ENCODE results near the gene AP1M1.

AP1M1 gene

DNA sequence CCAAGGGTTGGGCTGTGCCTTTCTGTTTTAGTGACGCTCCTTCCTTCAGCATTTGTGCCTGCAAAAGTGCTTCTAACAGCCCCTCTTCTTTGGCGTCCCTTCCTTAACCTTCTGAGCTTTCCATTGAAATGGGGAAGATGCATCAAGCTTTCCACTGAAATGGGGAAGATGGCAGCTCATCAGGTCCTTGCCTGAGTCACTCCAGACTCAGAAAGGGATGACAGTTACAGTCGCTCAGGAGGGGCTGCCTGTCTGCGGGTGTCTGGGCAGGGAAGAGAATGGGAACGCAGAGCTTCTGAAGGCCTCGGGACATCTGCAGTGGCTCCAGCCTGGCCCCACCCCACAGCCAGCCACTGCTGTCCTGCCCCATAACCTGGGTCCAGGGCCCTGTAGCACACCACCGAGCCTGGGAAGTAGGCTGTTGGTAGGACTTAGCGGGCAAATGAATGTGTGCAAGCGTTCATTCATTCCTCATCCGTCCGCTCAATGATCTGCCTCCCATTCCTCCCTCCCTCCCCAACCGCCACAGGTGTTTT lies 9.8 kb downstream of the AP1M1 start:
- DNase-seq (ENCODE audit: low read depth in 2 of 2): no peak

DNA sequence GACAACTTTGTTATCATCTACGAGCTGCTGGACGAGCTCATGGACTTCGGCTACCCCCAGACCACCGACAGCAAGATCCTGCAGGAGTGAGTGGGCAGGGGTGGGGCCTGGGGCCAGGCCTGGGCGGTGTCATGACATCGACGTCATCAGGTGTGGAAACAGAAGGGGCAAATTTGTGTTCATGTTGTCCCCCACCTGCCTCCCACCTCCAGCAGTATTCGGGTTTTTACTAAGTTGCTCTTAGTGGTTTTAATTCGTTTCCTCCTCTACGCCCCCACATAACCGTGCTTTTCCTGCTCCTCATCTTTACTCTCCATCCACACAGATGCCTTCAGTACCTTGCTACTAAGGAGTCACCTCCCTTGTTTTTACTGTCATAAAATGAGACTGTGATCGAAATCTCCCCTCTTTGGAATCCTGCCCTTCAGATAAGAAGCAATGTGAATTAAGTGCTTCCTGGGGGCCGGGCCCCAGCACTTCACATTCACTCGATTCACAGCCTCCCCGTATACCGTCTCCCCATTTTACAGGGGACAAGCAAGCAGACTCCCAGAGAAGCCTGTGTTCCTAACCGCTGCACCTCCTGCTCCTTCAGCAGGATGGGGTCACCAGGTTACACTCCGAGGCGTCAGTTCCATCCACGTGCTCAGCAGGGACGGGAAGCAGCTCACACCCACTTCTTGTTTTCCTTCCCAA lies 10.5 kb downstream of the AP1M1 start:
- DNase-seq (ENCODE audit: low read depth in 2 of 2): no peak

DNA sequence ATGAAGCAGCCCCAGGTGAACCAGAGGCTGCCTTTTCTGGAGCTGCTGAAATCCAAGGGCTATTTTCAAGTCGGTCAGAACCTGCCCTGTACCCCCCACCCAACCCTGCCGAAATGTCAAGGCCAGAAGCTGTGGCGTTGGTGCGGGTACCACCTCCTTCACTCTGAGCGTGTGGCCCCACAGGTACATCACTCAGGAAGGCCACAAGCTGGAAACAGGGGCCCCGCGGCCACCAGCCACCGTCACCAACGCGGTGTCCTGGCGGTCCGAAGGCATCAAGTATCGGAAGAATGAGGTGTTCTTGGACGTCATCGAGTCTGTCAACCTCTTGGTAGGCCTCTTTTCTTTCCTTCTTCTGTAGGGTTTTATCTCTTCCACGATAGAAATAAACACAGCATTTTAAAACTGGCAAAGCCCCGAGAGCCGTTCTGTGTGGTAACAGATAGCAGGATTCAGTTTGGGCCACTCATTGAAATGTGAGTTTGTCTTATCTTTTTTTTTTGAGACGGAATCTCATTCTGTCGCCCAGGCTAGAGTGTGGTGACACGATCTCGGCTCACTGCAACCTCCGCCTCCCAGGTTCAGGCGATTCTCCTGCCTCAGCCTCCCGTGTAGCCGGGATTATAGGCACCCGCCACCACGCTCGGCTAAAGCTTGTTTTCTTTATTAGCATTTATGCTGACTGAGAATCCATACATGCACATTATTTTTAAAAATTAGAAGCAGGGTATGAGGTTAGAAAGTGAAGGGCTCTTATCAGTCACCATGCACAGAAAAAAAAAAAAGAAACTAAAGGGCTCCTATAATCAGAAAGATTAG lies 11.3 kb downstream of the AP1M1 start:
- DNase-seq (ENCODE audit: low read depth in 2 of 2): no peak

DNA sequence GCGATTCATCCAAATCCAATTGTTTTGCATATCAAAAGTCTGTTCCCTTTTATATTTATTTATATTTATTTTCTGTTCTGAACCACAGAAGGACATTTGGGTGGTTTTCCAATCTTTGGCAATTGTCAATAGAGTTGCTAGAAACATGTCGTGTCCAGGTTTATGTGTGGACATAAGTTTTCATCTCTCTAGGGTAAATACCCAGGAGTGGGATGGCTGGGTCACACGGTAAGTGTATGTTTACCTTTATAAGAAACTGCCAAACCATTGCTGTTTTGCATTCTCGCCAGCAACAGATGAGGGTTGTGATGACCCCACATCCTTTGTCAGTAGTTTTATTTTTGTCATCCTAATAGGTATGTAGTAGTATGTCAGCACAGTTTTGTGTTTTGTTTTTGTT lies 12.5 kb downstream of the AP1M1 start:
- DNase-seq (ENCODE audit: low read depth in 2 of 2): no peak

DNA sequence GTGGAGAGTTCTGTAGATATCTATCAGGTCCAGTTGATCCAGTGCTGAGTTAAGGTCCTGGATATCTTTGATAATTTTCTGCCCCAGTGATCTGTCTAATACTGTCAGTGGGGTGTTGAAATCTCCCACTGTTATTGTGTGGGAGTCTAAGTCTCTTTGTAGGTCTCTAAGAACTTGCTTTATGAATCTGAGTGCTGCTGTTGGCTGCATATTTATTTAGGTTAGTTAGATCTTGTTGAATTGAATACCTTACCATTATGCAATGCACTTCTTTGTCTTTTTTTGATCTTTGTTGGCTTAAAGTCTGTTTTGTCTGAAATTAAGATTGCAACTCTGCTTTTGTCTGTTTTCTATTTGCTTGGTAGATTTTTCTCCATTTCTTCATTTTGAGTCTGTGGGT lies 15.4 kb downstream of the AP1M1 start:
- no peak for DNase-seq (ENCODE audit: low read depth in 2 of 2)

- no peak for DNase-seq (ENCODE audit: low read depth in 2 of 2)
These were observed 19.3 kb downstream of the AP1M1 start for GRCh38 chr19:16216744-16217670.

DNA sequence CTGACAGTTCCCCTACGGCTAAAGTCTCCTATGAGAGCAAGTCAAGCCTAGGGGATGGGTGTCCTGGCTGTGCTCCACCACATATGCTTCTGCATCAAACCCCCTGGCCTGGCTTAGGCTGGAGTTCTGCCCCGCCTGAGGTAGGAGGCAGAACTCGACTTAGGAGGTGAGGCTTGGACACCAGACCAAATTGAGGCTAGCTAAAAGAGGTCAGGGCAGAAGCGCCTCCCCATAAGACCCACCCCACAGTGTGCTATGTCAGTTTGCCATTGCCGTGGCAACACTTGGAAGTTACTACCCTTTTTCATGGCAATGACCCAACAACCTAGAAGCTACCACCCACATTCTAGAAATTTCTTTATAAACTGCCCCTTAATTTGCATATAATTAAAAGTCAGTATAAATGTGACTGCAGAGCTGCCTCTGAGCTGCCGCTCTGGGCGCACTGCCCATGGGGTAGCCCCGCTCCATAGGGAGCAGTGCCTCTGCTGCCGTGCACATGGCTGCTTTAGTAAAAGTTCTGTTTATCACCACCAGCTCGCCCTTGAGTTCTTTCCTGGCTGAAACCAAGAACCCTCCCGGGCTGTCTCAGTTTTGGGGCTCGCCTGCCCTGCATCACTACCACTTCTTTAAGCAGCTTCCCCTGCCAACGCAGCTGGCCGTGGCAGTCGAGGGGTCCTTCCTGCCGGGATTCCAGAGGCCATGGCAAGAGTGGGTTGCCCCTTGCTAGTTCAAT lies 20.2 kb downstream of the AP1M1 start:
- no peak for DNase-seq (ENCODE audit: low read depth in 2 of 2)

- no peak for DNase-seq (ENCODE audit: low read depth in 2 of 2)
These were observed 21.1 kb downstream of the AP1M1 start for GRCh38 chr19:16218851-16219250.

DNA sequence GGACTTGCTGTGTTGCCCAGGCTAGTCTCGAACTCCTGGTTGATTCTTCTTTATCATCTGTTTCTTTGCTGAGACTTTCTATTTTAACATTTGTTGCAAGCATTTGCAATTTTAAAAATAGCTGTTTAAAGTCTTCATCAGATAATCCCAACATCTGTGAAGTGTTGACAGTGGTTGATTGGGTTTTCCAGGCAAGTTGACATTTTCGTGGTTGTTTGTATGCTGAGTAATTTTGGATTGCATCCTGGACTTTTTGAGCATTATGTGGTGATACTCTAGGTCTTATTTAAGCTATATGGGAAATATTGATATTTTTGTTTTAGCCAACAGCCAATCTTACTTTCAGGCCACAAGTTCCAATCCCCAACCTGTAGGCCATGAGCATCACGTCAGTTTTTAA lies 25.1 kb downstream of the AP1M1 start:
- DNase-seq (ENCODE audit: low read depth in 2 of 2): no peak

GRCh38 chr19:16223746-16224145 lies 26.0 kb downstream of the AP1M1 start:
- DNase-seq (ENCODE audit: low read depth in 2 of 2): no peak

GRCh38 chr19:16224293-16225045 lies 26.8 kb downstream of the AP1M1 start:
- DNase-seq (ENCODE audit: low read depth in 2 of 2): no peak

- no peak for DNase-seq (ENCODE audit: low read depth in 2 of 2)
These were observed 27.8 kb downstream of the AP1M1 start for GRCh38 chr19:16225279-16226183.

DNA sequence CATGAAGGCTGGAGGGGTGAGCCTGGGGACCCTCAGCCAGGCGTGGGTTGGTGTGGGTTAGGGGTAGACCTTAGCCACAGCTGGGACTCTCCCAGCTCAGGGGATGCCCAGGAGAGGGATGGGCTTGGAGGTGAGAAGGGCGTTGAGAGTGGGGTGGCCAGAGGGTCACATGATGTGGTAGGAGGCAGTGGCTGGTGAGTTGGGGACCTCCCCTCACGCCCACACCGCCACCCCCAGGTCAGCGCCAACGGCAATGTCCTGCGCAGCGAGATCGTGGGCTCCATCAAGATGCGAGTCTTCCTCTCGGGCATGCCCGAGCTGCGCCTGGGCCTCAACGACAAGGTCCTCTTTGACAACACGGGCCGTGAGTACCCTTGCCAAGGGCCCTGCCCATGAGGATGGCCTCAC lies 28.5 kb downstream of the AP1M1 start:
- DNase-seq (ENCODE audit: low read depth in 2 of 2): no peak

GRCh38 chr19:16226878-16227836 lies 29.4 kb downstream of the AP1M1 start:
- DNase-seq (ENCODE audit: low read depth in 2 of 2): no peak

DNA sequence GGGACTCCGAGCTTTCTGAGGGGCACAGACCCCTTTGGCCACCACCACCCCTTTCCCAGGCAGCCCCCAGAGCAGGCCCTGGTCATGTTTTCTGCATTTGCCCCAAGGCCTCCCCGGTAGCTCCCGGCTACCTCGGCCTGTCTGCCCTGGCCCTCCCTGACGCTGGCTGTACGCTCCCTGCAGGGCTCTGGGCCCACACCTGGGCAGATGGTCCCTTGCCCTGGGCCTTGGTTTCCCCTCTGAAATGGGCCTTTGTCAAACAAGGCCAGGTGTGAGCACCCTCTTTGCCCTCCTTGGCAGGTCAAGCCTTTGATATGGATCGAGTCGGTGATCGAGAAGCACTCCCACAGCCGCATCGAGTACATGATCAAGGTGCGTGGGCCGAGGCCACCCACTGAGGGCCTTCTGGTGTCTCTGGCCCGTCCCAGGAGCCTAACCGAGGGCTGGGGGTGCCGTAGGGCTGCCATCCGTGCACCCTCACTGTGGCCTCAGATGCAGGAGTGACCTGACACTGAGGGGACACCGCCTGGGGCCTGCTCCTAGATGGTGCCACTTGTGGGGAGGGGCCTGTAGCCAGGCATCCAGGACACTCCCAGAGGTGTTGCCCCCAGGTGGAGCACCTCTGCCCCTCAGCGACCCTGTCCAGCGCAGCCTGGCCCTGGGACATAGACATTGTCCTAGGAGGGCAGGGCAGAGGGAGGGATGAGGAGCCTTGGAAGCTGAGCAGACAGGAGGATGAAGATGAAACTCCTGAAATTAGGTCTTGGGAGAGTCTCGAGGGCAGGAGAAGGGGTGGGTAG lies 30.3 kb downstream of the AP1M1 start:
- no peak for DNase-seq (ENCODE audit: low read depth in 2 of 2)

GRCh38 chr19:16228637-16229321 lies 31.1 kb downstream of the AP1M1 start:
- DNase-seq (ENCODE audit: low read depth in 2 of 2): no peak

- no peak for DNase-seq (ENCODE audit: low read depth in 2 of 2)
These were observed 31.6 kb downstream of the AP1M1 start for GRCh38 chr19:16229322-16229641.
